Esophagus muscularis mucosa (tissue), 4 donors: ENCODE results near the gene GNG7. TPM values are rescaled to one million over a fixed set of nuclear protein-coding genes. Genes with fewer than 3 reads are reported as not detected.
A peak's percentile ranks its signal among the peaks of the same experiment; 100 is the strongest.

Experiments
- DNase-seq: peaks from one replicate; pipeline ENCODE4 v3.0.0-alpha.2; 2017; ENCODE audit errors: extremely low spot score
- H3K27ac ChIP-seq, 4 donors: fragments of 200-600 bp; sonication (generic); replicated peaks in 1 of 4; 1 replicate in 3 of 4; 2 replicates in 1 of 4; pipeline ENCODE4 v1.5.1; 2016 to 2019; ENCODE audit warnings: mild to moderate bottlenecking in 1 of 4
- H3K27me3 ChIP-seq, 4 donors: fragments of 200-600 bp; sonication (generic); one replicate each; pipeline versions ENCODE4 v1.5.1 to v1.6.0; 2016 to 2019
- H3K36me3 ChIP-seq, 4 donors: fragments of 200-600 bp; sonication (generic); one replicate each; pipeline ENCODE4 v1.5.1; 2016 to 2019
- H3K4me1 ChIP-seq, 4 donors: fragments of 200-600 bp; sonication (generic); one replicate each; pipeline ENCODE4 v1.5.1; 2016 to 2019
- H3K4me3 ChIP-seq, 4 donors: fragments of 200-600 bp; sonication (generic); 1 replicate in 2 of 4; 2 replicates in 2 of 4; pipeline ENCODE4 v1.5.1; 2016 to 2019; ENCODE audit warnings: mild to moderate bottlenecking in 4 of 4, moderate library complexity in 1 of 4
- H3K9me3 ChIP-seq, 4 donors: fragments of 200-600 bp; sonication (generic); 1 replicate in 3 of 4; 2 replicates in 1 of 4; pipeline ENCODE4 v1.5.1; 2016 to 2019
- CTCF ChIP-seq, 3 experiments: fragments of 200-600 bp in 2 of 3; fragments of 450-650 bp in 1 of 3; sonication (generic) in 2 of 3; IDR thresholded peaks; one replicate each; pipeline ENCODE4 v1.5.1; 2017 to 2019; ENCODE audit warnings: antibody characterized with exemption in 3 of 3, mild to moderate bottlenecking in 2 of 3, moderate library complexity in 1 of 3
- EP300 ChIP-seq: sonication (generic); formaldehyde crosslinking; IDR thresholded peaks from one replicate; pipeline ENCODE4 v1.6.1; 2017; ENCODE audit warnings: antibody characterized with exemption
- POLR2A ChIP-seq: fragments of 450-650 bp; IDR thresholded peaks from one replicate; pipeline ENCODE4 v1.6.1; 2017; ENCODE audit warnings: antibody characterized with exemption, moderate library complexity, mild to moderate bottlenecking, low read depth
- POLR2AphosphoS5 ChIP-seq, 2 donors: sonication (generic); formaldehyde crosslinking; IDR thresholded peaks; one replicate each; pipeline ENCODE4 v1.6.1; 2017; ENCODE audit warnings: antibody characterized with exemption in 2 of 2
- WGBS: methylation state at CpG from one replicate; pipeline ENCODE4 v1.1.5; 2018; 5-methylcytosine and 5-hydroxymethylcytosine counted together
- intact Hi-C: fragments of 100-400 bp; cut with DNase I; formaldehyde crosslinking; loops from one replicate; pipeline ENCODE4 v1.15.1; 2023
- total RNA-seq, 4 donors: library from RNA; depleted of rRNA; stranded (reverse); fragments of >200 nt; gene quantifications; one replicate each; pipeline versions ENCODE4 v1.1.0 to v1.2.1, GENCODE V29; 2016

The GNG7 gene
- total RNA-seq, 4 donors from 2014 or later, result 6.3 to 18.8 (median 13.0) TPM

GRCh38 chr19:2720777-2721569, 18.5 kb upstream of the GNG7 start, which contains the start of gene DIRAS1:
Gene DIRAS1, minus strand, starts transcription at chr19:2721372. Its CDS starts 3,566 bp downstream, at chr19:2717806.
- peaks cover 0 to 72% (median 6%) of the 10 kb centered on the region in 4 donors for H3K27me3 ChIP-seq
- intact Hi-C loops, result no loop called here
- peak within 1 kb of the TSS; percentile 58 to 70 (median 64) for H3K4me3 ChIP-seq
- peaks cover 0 to 3% (median 0%) of the 10 kb centered on the region in 4 donors for H3K36me3 ChIP-seq
- DNase-seq, result no peak
- no peak for TF ChIP-seq EP300
- no peak for TF ChIP-seq CTCF (IDR thresholded peaks at IDR 0.05)
- TF ChIP-seq POLR2AphosphoS5 (IDR thresholded peaks at IDR 0.05), result no peak
- no peak for TF ChIP-seq POLR2A
- WGBS, result 0% methylated on average over 3 of the region's 100 CpGs
- H3K4me1 ChIP-seq, result peaks cover 28 to 46% (median 45%) of the 10 kb centered on the region in 4 donors
- H3K27ac ChIP-seq, result peak within 1 kb of the TSS; percentile 78 to 85 (median 81)
- no peaks in the 10 kb centered on the region for H3K9me3 ChIP-seq

GRCh38 chr19:2719920-2720776, 17.7 kb upstream of the GNG7 start:
- intact Hi-C loops, result no loop called here
- Histone ChIP-seq H3K27me3 (peaks cover 0 to 64% (median 6%) of the 10 kb centered on the region in 4 donors), H3K9me3 (peaks cover 0 to 8% (median 6%) of the 10 kb centered on the region in 4 donors), H3K4me3 (peak overlapping the region; percentile 58 to 70 (median 64)), H3K27ac (peak overlapping the region; percentile 52 to 75 (median 60)), H3K4me1 (peaks cover 28 to 46% (median 45%) of the 10 kb centered on the region in 4 donors), H3K36me3 (peaks cover 0 to 4% (median 0%) of the 10 kb centered on the region in 4 donors)
- TF ChIP-seq EP300 (no peak), CTCF (IDR thresholded peaks at IDR 0.05) (peak in 1 of 3 experiments; percentile 16)
- no peak for DNase-seq
- 4% methylated on average over 7 of the region's 37 CpGs for WGBS

- Histone ChIP-seq H3K9me3 (peaks cover 0 to 11% (median 7%) of the 10 kb centered on the region in 4 donors), H3K36me3 (peaks cover 0 to 4% (median 0%) of the 10 kb centered on the region in 4 donors), H3K4me1 (peaks cover 28 to 46% (median 45%) of the 10 kb centered on the region in 4 donors), H3K4me3 (no peak overlapping the region), H3K27ac (peak overlapping the region in 1 of 4 donors; percentile 75), H3K27me3 (peaks cover 0 to 63% (median 6%) of the 10 kb centered on the region in 4 donors)
- no peak for TF ChIP-seq EP300
- no peak for TF ChIP-seq CTCF (IDR thresholded peaks at IDR 0.05)
- no peak for TF ChIP-seq POLR2A
- no peak for TF ChIP-seq POLR2AphosphoS5 (IDR thresholded peaks at IDR 0.05)
- 56% methylated on average over 6 of the region's 7 CpGs for WGBS
- DNase-seq, result no peak
- intact Hi-C loops, result no loop called here
Measured at GRCh38 chr19:2719232-2719735, 16.8 kb upstream of the GNG7 start.

- no peak overlapping the region for H3K4me3 ChIP-seq
- peaks cover 18 to 33% (median 32%) of the 10 kb centered on the region in 4 donors for H3K4me1 ChIP-seq
- H3K27me3 ChIP-seq, result peaks cover 0 to 56% (median 6%) of the 10 kb centered on the region in 4 donors
- no peak for DNase-seq
- H3K36me3 ChIP-seq, result peaks cover 0 to 4% (median 0%) of the 10 kb centered on the region in 4 donors
- TF ChIP-seq CTCF (IDR thresholded peaks at IDR 0.05), result no peak
- TF ChIP-seq POLR2AphosphoS5 (IDR thresholded peaks at IDR 0.05), result no peak
- no peak for TF ChIP-seq EP300
- no peak for TF ChIP-seq POLR2A
- intact Hi-C loops, result no loop called here
- no peak overlapping the region for H3K27ac ChIP-seq
- WGBS, result 94% methylated on average over 19 of the region's 52 CpGs
- peaks cover 0 to 11% (median 7%) of the 10 kb centered on the region in 4 donors for H3K9me3 ChIP-seq
Measured at GRCh38 chr19:2717638-2718541, 15.4 kb upstream of the GNG7 start.
